Kidney epithelial cell (primary cell): Measurements from ENCODE around the gene MEGF6. TPM values are rescaled to one million over a fixed set of nuclear protein-coding genes. Genes with fewer than 3 reads are reported as not detected.

Source experiments
- DNase-seq: peaks from one replicate; pipeline ENCODE4 v3.0.0-alpha.2; 2010; ENCODE audit warnings: low read depth
- H3K27me3 ChIP-seq: 2 replicates; pipeline ENCODE4 v1.6.0; 2011; ENCODE audit warnings: low read length; ENCODE audit not compliant: control insufficient read depth, insufficient read depth
- H3K36me3 ChIP-seq: 2 replicates; pipeline ENCODE4 v1.5.1; 2011; ENCODE audit warnings: low read length; ENCODE audit not compliant: control insufficient read depth, insufficient read depth
- H3K4me3 ChIP-seq: 2 replicates; pipeline ENCODE4 v1.5.1; 2011; ENCODE audit warnings: low read depth, mild to moderate bottlenecking, control low read depth, low read length
- CTCF ChIP-seq: IDR thresholded peaks from 2 replicates; pipeline ENCODE4 v1.5.1; 2011; ENCODE audit warnings: mild to moderate bottlenecking, moderate library complexity, low read length, control low read depth, inconsistent platforms; ENCODE audit not compliant: insufficient read depth, poor library complexity, severe bottlenecking
- total RNA-seq: library from RNA; depleted of rRNA; stranded (reverse); fragments of >200 nt; gene quantifications from 2 replicates; pipeline ENCODE4 v1.2.3, GENCODE V29; 2015

The MEGF6 gene
- total RNA-seq, 1 donor from 2014 or later: 13.1 TPM

GRCh38 chr1:3652548-3653285, 41.4 kb upstream of the MEGF6 start:
- no peak for DNase-seq
- peaks cover 63% of the 10 kb centered on the region for H3K27me3 ChIP-seq
- no peak for TF ChIP-seq CTCF
- no peak overlapping the region for H3K4me3 ChIP-seq
- no peaks in the 10 kb centered on the region for H3K36me3 ChIP-seq

- peaks cover 58% of the 10 kb centered on the region for H3K27me3 ChIP-seq
Observed at GRCh38 chr1:3651930-3652547, 40.7 kb upstream of the MEGF6 start, which contains the start of gene TP73. Gene TP73 (plus strand): TSS chr1:3652516. CDS start chr1:3682366, 29,850 bp downstream.

GRCh38 chr1:3651026-3651929, 40.0 kb upstream of the MEGF6 start:
- no peak for DNase-seq
- Histone ChIP-seq H3K4me3 (no peak overlapping the region), H3K36me3 (no peaks in the 10 kb centered on the region), H3K27me3 (peaks cover 55% of the 10 kb centered on the region)
- no peak for TF ChIP-seq CTCF

More at GRCh38 chr1:3651930-3652547, 40.7 kb upstream of the MEGF6 start, which contains the start of gene TP73:
- Histone ChIP-seq H3K4me3 (no peak within 1 kb of the TSS), H3K36me3 (no peaks in the 10 kb centered on the region)
- TF ChIP-seq CTCF: no peak
- no peak for DNase-seq

- Histone ChIP-seq H3K36me3 (no peaks in the 10 kb centered on the region), H3K4me3 (no peak overlapping the region), H3K27me3 (peaks cover 48% of the 10 kb centered on the region)
- no peak for DNase-seq
- no peak for TF ChIP-seq CTCF
Observed at GRCh38 chr1:3650248-3651025, 39.1 kb upstream of the MEGF6 start.
